Esophagus squamous epithelium (tissue), 5 donors: Measurements from ENCODE around the gene BAHD1. TPM values are rescaled to one million over a fixed set of nuclear protein-coding genes. Genes with fewer than 3 reads are reported as not detected.

Experiments
- DNase-seq: peaks from one replicate; lab custom pipeline; 2025; lab: John Stamatoyannopoulos, UW
- H3K27ac ChIP-seq, 4 donors: fragments of 200-600 bp; sonication (generic); one replicate each; pipeline ENCODE4 v1.5.1; 2016 to 2019; ENCODE audit warnings: mild to moderate bottlenecking in 1 of 4
- H3K27me3 ChIP-seq, 4 donors: fragments of 200-600 bp; sonication (generic); 1 replicate in 3 of 4; 2 replicates in 1 of 4; pipeline versions ENCODE4 v1.5.1 to v1.6.0; 2017 to 2021; ENCODE audit warnings: antibody characterized with exemption in 1 of 4
- H3K36me3 ChIP-seq, 3 donors: fragments of 200-600 bp; sonication (generic); one replicate each; pipeline ENCODE4 v1.5.1; 2016 to 2019
- H3K4me1 ChIP-seq, 3 donors: fragments of 200-600 bp; sonication (generic); one replicate each; pipeline ENCODE4 v1.5.1; 2017 to 2019
- H3K4me3 ChIP-seq, 4 donors: fragments of 200-600 bp; sonication (generic); 1 replicate in 3 of 4; 2 replicates in 1 of 4; pipeline ENCODE4 v1.5.1; 2016 to 2019; ENCODE audit warnings: mild to moderate bottlenecking in 2 of 4, moderate library complexity in 1 of 4
- H3K9me3 ChIP-seq, 3 donors: fragments of 200-600 bp; sonication (generic); one replicate each; pipeline ENCODE4 v1.5.1; 2016 to 2019
- POLR2A ChIP-seq, 4 donors: fragments of 450-650 bp; IDR thresholded peaks; one replicate each; pipeline ENCODE4 v1.6.1; 2017; ENCODE audit warnings: antibody characterized with exemption in 4 of 4, mild to moderate bottlenecking in 4 of 4, moderate library complexity in 3 of 4
- WGBS, 2 donors: methylation state at CpG; one replicate each; pipeline ENCODE4 v1.1.5; 2018; 5-methylcytosine and 5-hydroxymethylcytosine counted together
- intact Hi-C: fragments of 100-400 bp; cut with DNase I; formaldehyde crosslinking; loops from one replicate; pipeline ENCODE4 v1.15.0; 2022
- total RNA-seq, 4 donors: library from RNA; depleted of rRNA; stranded (reverse); fragments of >200 nt; gene quantifications; one replicate each; pipeline ENCODE4 v1.1.0, GENCODE V29; 2016
- TF ChIP-seq, protein P1 (sequence below), 6 experiments: fragments of 450-650 bp in 4 of 6; fragments of 200-600 bp in 2 of 6; sonication (generic) in 2 of 6; IDR thresholded peaks; one replicate each; pipeline ENCODE4 v1.5.1; 2016 to 2019; ENCODE audit warnings: antibody characterized with exemption in 6 of 6, mild to moderate bottlenecking in 4 of 6, moderate library complexity in 4 of 6
- donor health status: DM: yes; HTN: yes; CAD: no.

The BAHD1 gene
- total RNA-seq, 4 donors from 2014 or later, result 6.0 to 13.1 (median 9.8) TPM

DNA sequence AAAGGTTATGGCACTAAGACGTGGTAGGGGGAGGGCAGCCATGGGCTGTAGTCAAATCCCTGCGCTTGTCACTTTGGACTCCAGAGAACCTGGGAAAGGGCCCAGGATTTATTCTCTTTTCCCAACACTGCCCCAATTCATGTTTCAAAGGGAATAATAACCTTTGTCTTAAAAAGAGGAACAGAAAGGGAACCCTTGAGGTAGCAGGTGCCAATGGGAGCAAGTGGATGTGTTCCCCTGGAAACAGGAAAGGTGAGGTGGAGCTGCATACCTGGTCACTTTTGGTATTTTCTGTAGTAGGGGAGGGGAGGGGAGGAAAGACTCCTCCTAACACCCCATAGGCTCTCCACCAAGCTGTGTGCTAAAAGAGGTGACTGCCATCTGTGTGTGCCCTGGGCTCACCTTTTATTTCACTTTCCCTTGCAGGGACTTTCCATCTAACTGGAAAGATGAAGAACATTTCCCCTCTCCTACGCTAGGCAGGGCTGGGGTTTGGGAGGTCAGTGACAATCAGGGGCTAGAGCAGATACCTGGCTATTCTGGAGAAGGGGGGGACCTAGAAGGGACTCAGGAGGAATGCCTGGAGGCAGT lies 23.9 kb downstream of the BAHD1 start:
- 94 to 100% methylated on average over 2 of the region's 3 CpGs for whole genome bisulfite sequencing, 2 donors
- intact Hi-C loops, result no loop called here
- Histone ChIP-seq H3K27me3 (no peaks in the 10 kb centered on the region), H3K9me3 (no peaks in the 10 kb centered on the region), H3K4me1 (peaks cover 0 to 28% (median 0%) of the 10 kb centered on the region in 3 donors), H3K27ac (no peak overlapping the region), H3K4me3 (no peak overlapping the region), H3K36me3 (peaks cover 5 to 75% (median 11%) of the 10 kb centered on the region in 3 donors)
- no peak for TF ChIP-seq POLR2A (IDR thresholded peaks at IDR 0.05)
- TF ChIP-seq, protein P1, sequence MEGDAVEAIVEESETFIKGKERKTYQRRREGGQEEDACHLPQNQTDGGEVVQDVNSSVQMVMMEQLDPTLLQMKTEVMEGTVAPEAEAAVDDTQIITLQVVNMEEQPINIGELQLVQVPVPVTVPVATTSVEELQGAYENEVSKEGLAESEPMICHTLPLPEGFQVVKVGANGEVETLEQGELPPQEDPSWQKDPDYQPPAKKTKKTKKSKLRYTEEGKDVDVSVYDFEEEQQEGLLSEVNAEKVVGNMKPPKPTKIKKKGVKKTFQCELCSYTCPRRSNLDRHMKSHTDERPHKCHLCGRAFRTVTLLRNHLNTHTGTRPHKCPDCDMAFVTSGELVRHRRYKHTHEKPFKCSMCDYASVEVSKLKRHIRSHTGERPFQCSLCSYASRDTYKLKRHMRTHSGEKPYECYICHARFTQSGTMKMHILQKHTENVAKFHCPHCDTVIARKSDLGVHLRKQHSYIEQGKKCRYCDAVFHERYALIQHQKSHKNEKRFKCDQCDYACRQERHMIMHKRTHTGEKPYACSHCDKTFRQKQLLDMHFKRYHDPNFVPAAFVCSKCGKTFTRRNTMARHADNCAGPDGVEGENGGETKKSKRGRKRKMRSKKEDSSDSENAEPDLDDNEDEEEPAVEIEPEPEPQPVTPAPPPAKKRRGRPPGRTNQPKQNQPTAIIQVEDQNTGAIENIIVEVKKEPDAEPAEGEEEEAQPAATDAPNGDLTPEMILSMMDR (IDR thresholded peaks at IDR 0.05), result no peak
- DNase-seq, result no peak

DNA sequence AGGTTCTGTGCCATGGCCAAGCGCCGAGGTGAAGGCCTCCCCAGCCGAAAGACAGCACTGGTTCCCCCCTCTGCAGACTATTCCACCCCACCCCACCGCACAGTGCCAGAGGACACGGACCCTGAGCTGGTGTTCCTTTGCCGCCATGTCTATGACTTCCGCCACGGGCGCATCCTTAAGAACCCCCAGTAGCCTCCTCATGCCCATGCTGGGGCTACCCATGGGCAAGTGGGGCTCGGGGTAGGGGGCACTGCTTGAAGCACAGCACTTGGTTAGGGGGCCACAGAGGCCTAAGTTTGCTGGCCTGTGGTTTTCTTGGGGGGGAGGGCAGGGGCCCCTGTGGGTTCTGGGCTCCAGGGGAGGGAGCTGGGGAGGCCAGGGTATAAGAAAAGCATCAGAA lies 25.2 kb downstream of the BAHD1 start:
- H3K4me3 ChIP-seq, result no peak overlapping the region
- H3K36me3 ChIP-seq, result peaks cover 5 to 64% (median 9%) of the 10 kb centered on the region in 3 donors
- no peak overlapping the region for H3K27ac ChIP-seq
- no peaks in the 10 kb centered on the region for H3K27me3 ChIP-seq
- WGBS, 2 donors, result 100% methylated on average over 2 to 5 of the region's 10 CpGs
- H3K9me3 ChIP-seq, result no peaks in the 10 kb centered on the region
- intact Hi-C loops, result no loop called here
- DNase-seq, result no peak
- peaks cover 5 to 37% (median 9%) of the 10 kb centered on the region in 3 donors for H3K4me1 ChIP-seq
- TF ChIP-seq, protein P1 (IDR thresholded peaks at IDR 0.05), result no peak
- no peak for TF ChIP-seq POLR2A (IDR thresholded peaks at IDR 0.05)

DNA sequence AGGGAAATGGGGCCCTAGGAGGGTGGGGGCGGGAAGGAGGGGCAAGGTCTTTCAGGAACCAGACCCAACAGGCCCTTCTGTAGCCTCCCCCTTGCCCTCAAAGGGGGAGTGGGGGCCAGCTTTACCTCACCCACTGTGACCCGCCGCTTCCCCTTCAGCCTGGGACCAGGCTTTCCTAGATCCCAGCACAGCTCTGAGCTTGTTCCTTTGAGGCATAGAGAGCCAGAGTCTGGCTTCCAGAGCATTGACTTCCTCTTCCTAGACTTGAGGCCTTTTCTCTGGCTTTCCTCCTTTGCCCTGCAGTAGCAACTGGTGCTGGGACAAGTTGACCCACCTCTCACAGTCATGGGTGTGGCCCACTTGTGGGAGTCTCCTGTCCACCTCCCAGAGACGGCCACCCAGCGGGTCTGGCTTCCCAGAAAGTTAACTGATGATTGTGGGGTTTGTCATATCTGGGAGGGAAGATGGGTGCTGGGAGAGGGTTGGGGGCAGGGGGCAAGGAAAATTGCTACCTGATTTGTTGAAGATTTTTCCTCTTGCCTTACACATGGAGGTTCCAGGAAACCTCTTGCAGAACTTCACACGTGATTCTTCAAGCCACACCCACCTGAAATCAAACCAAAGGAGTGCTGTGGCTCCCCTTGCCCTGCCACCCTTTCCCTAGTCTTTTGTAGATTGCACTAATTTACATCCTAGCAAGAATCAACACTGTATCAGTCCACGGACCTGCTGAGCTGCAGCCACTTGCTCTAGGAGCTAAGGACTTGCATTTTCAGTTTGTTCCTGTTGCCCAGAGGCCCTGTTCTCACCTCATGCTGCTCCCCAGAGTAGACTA lies 25.9 kb downstream of the BAHD1 start:
- 27 to 67% methylated on average over 2 to 7 of the region's 7 CpGs for WGBS, 2 donors
- no peak overlapping the region for H3K4me3 ChIP-seq
- no peaks in the 10 kb centered on the region for H3K9me3 ChIP-seq
- H3K27me3 ChIP-seq, result no peaks in the 10 kb centered on the region
- no peak overlapping the region for H3K27ac ChIP-seq
- intact Hi-C loops, result no loop called here
- peaks cover 6 to 44% (median 9%) of the 10 kb centered on the region in 3 donors for H3K4me1 ChIP-seq
- H3K36me3 ChIP-seq, result peaks cover 5 to 57% (median 9%) of the 10 kb centered on the region in 3 donors
- no peak for DNase-seq
- TF ChIP-seq, protein P1 (IDR thresholded peaks at IDR 0.05), result no peak
- TF ChIP-seq POLR2A (IDR thresholded peaks at IDR 0.05), result no peak

DNA sequence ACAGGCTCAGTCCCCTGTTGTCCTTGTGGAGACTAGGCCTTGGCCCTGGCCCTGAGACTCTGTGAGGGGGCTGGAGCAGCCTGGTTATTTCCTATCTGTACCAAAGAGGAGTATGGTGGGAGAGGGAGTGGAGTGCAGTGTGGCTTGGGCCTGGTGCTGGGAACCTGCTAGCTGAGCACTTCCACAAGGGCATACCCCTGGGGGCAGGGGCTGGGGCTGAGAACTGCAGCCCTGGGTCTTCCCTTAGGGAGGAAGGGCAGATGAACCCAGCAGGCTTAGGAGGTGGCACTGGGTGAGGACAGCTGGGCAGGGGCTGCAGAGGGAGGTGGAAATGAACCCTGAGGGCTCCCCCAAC lies 26.5 kb downstream of the BAHD1 start:
- Histone ChIP-seq H3K9me3 (no peaks in the 10 kb centered on the region), H3K4me3 (no peak overlapping the region), H3K4me1 (peaks cover 12 to 50% (median 13%) of the 10 kb centered on the region in 3 donors), H3K27ac (no peak overlapping the region), H3K27me3 (no peaks in the 10 kb centered on the region), H3K36me3 (peaks cover under 1 to 51% (median 9%) of the 10 kb centered on the region in 3 donors)
- intact Hi-C loops, result no loop called here
- no peak for TF ChIP-seq POLR2A (IDR thresholded peaks at IDR 0.05)
- TF ChIP-seq, protein P1 (IDR thresholded peaks at IDR 0.05), result no peak
- no peak for DNase-seq

DNA sequence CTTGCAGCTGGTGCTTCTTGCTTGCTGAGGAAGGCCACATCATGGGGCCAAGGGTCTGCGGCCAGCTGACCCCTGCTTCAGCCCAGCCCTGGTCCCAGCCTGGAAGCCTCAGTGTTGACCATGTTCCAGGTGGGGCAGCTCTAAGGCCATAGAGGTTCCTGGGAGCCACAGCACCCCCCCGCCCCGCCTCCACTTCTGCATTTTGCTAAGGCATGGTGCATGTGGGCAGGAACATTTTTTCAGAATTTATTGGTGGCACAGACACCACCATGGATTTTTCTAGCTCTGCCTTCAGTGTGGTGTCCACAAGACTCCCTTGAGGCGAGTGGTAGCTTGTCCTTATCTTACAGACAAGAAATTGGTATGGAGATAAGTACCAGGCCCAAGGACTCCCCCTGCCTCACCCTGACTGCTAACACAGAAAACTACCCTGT lies 28.2 kb downstream of the BAHD1 start:
- Histone ChIP-seq H3K27me3 (no peaks in the 10 kb centered on the region), H3K9me3 (no peaks in the 10 kb centered on the region), H3K36me3 (peaks cover 0 to 34% (median 7%) of the 10 kb centered on the region in 3 donors), H3K4me1 (peaks cover 16 to 56% (median 17%) of the 10 kb centered on the region in 3 donors), H3K27ac (no peak overlapping the region), H3K4me3 (no peak overlapping the region)
- WGBS, 2 donors, result 88 to 90% methylated on average over 2 to 4 of the region's 4 CpGs
- TF ChIP-seq, protein P1 (IDR thresholded peaks at IDR 0.05), result no peak
- no peak for TF ChIP-seq POLR2A (IDR thresholded peaks at IDR 0.05)
- intact Hi-C loops, result no loop called here
- no peak for DNase-seq
